HL-60 (cell line): ENCODE measurements around the gene PGS1.

Source experiments
- CTCF ChIP-seq: IDR thresholded peaks from one replicate; pipeline ENCODE4 v1.5.1; 2011; ENCODE audit warnings: low read length, control low read depth, inconsistent platforms; ENCODE audit not compliant: insufficient read depth
- GABPA ChIP-seq: IDR thresholded peaks from 2 replicates; pipeline ENCODE4 v1.6.1; 2012; ENCODE audit warnings: low read depth
- POLR2AphosphoS5 ChIP-seq: IDR thresholded peaks from 2 replicates; pipeline ENCODE4 v1.6.1; 2012; ENCODE audit warnings: low read depth
- REST ChIP-seq: IDR thresholded peaks from 2 replicates; pipeline ENCODE4 v1.6.1; 2012; ENCODE audit warnings: low read depth; ENCODE audit not compliant: insufficient replicate concordance
- SPI1 ChIP-seq: IDR thresholded peaks from 2 replicates; pipeline ENCODE4 v1.6.1; 2012; ENCODE audit warnings: low read depth, mild to moderate bottlenecking, borderline replicate concordance

GRCh38 chr17:78378225-78379130, at the start of gene PGS1:
- TF ChIP-seq POLR2AphosphoS5 (peak; percentile 90), CTCF (no peak), REST (peak; percentile 44), GABPA (peak; percentile 93), SPI1 (peak; percentile 80)
